CD4-positive, alpha-beta T cell (primary cell): ENCODE measurements around the gene CENPT. TPM values are rescaled to one million over a fixed set of nuclear protein-coding genes. Genes with fewer than 3 reads are reported as not detected.

ENCODE experiments used
- ATAC-seq: fragments of 200-7000 bp; cut with Tn5 transposase; one replicate; pipeline ENCODE4 v1.10.0; 2022; ENCODE audit warnings: mild to moderate bottlenecking; ENCODE audit not compliant: poor library complexity
- CTCF ChIA-PET: fragments of 350-600 bp; sonication (Branson Sonifier 250); formaldehyde crosslinking; loops from one replicate; lab custom pipeline; 2021; ENCODE audit warnings: antibody characterized with exemption, inconsistent platforms; lab: Charles Lee
- POLR2A ChIA-PET: fragments of 350-600 bp; sonication (Branson Sonifier 250); formaldehyde crosslinking; loops from one replicate; lab custom pipeline; 2021; ENCODE audit warnings: antibody characterized with exemption, inconsistent platforms; lab: Charles Lee
- DNase-seq, 14 experiments: peaks; one replicate each; pipeline ENCODE4 v3.0.0-alpha.2; 2013 to 2020; ENCODE audit warnings: mixed read lengths in 2 of 14
- H3K27ac ChIP-seq, 2 donors: one replicate each; pipeline versions ENCODE4 v1.5.1 to v1.7.0; 2013; ENCODE audit warnings: low read length in 2 of 2, low read depth in 1 of 2, mild to moderate bottlenecking in 1 of 2
- H3K27me3 ChIP-seq, 2 experiments: 1 replicate in 1 of 2; 2 replicates in 1 of 2; pipeline versions ENCODE4 v1.6.1 to v1.7.0; 2013; ENCODE audit warnings: low read length in 2 of 2, control low read depth in 1 of 2, mild to moderate bottlenecking in 1 of 2, moderate library complexity in 1 of 2; ENCODE audit not compliant: insufficient read depth in 2 of 2, control insufficient read depth in 1 of 2
- H3K36me3 ChIP-seq: one replicate; pipeline ENCODE4 v1.6.1; 2013; ENCODE audit warnings: low read length, control low read depth; ENCODE audit not compliant: insufficient read depth
- H3K4me1 ChIP-seq: one replicate; pipeline ENCODE4 v1.6.1; 2013; ENCODE audit warnings: low read length, control low read depth; ENCODE audit not compliant: insufficient read depth
- H3K4me3 ChIP-seq: one replicate; pipeline ENCODE4 v1.5.1; 2013; ENCODE audit warnings: mild to moderate bottlenecking, low read length, moderate library complexity
- H3K9me3 ChIP-seq, 2 experiments: 1 replicate in 1 of 2; 2 replicates in 1 of 2; pipeline versions ENCODE4 v1.6.1 to v1.7.0; 2013; ENCODE audit warnings: low read length in 2 of 2, mild to moderate bottlenecking in 2 of 2, control low read depth in 1 of 2, moderate library complexity in 1 of 2; ENCODE audit not compliant: control insufficient read depth in 1 of 2, insufficient read depth in 1 of 2
- H3K27ac Mint-ChIP-seq: one replicate; pipeline ENCODE4 v1.8.0; 2020; ENCODE audit warnings: mixed read lengths
- H3K27me3 Mint-ChIP-seq: one replicate; pipeline ENCODE4 v1.8.0; 2021; ENCODE audit warnings: mixed read lengths
- H3K36me3 Mint-ChIP-seq: one replicate; pipeline ENCODE4 v1.8.0; 2021; ENCODE audit warnings: low read depth, mixed read lengths
- H3K4me1 Mint-ChIP-seq: one replicate; pipeline ENCODE4 v1.8.0; 2021; ENCODE audit warnings: low read depth, mixed read lengths
- H3K4me3 Mint-ChIP-seq: one replicate; pipeline ENCODE4 v1.8.0; 2020; ENCODE audit warnings: mild to moderate bottlenecking, mixed read lengths
- H3K9me3 Mint-ChIP-seq: one replicate; pipeline ENCODE4 v1.8.0; 2020; ENCODE audit warnings: mixed read lengths
- intact Hi-C, 2 experiments: fragments of 100-400 bp; cut with DNase I in 1 of 2; cut with micrococcal nuclease in 1 of 2; formaldehyde crosslinking; loops; one replicate each; pipeline versions ENCODE4 v1.15.1 to v1.9.0; 2023 to 2025; cut with DNase I, micrococcal nuclease
- total RNA-seq, 174 experiments: library from RNA in 2 of 174; stranded (reverse) in 2 of 174; gene quantifications; one replicate each; pipeline ENCODE4 v1.2.3 and lab custom pipeline; 2021 to 2026
- TF ChIP-seq, protein P1 (sequence below): fragments of 200-600 bp; IDR thresholded peaks from one replicate; pipeline ENCODE4 v1.8.0; 2022; ENCODE audit warnings: antibody characterized with exemption, mild to moderate bottlenecking

Gene CENPT
- total RNA-seq, 2 experiments from 2014 or later = 77.5 to 84.1 TPM

DNA sequence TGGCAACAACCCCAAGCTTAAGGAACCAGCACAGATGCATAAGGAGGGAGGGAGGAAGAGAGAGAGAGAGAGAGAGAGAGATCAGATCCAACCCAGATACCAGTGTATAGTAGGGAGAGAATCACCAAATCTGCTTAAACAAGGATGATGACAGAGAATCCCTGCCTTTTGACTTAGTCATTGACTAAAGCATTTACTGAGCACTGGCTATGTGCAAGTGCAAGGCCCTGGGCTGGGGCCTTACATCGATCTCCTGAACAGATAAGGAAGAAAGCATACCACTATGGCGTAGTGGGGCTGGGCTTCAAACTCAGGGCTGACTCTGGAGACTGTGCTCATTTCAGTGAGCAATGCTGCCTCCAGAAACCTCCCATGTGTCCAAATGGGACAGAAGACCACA, 25.0 kb downstream of the CENPT start:
- Mint-ChIP-seq H3K36me3 (no peaks in the 10 kb centered on the region), H3K4me1 (no peaks in the 10 kb centered on the region), H3K9me3 (no peaks in the 10 kb centered on the region), H3K4me3 (no peak overlapping the region), H3K27ac (no peak overlapping the region), H3K27me3 (no peaks in the 10 kb centered on the region)
- Histone ChIP-seq H3K36me3 (peaks cover 6% of the 10 kb centered on the region), H3K9me3 (no peaks in the 10 kb centered on the region), H3K4me1 (no peaks in the 10 kb centered on the region), H3K27me3 (no peaks in the 10 kb centered on the region), H3K4me3 (no peak overlapping the region), H3K27ac (no peak overlapping the region)
- intact Hi-C loops = no loop called here
- TF ChIP-seq, protein P1, sequence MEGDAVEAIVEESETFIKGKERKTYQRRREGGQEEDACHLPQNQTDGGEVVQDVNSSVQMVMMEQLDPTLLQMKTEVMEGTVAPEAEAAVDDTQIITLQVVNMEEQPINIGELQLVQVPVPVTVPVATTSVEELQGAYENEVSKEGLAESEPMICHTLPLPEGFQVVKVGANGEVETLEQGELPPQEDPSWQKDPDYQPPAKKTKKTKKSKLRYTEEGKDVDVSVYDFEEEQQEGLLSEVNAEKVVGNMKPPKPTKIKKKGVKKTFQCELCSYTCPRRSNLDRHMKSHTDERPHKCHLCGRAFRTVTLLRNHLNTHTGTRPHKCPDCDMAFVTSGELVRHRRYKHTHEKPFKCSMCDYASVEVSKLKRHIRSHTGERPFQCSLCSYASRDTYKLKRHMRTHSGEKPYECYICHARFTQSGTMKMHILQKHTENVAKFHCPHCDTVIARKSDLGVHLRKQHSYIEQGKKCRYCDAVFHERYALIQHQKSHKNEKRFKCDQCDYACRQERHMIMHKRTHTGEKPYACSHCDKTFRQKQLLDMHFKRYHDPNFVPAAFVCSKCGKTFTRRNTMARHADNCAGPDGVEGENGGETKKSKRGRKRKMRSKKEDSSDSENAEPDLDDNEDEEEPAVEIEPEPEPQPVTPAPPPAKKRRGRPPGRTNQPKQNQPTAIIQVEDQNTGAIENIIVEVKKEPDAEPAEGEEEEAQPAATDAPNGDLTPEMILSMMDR = no peak
- POLR2A ChIA-PET = no interaction called here
- DNase-seq = no peak
- CTCF ChIA-PET = no interaction called here
- no peak for ATAC-seq

DNA sequence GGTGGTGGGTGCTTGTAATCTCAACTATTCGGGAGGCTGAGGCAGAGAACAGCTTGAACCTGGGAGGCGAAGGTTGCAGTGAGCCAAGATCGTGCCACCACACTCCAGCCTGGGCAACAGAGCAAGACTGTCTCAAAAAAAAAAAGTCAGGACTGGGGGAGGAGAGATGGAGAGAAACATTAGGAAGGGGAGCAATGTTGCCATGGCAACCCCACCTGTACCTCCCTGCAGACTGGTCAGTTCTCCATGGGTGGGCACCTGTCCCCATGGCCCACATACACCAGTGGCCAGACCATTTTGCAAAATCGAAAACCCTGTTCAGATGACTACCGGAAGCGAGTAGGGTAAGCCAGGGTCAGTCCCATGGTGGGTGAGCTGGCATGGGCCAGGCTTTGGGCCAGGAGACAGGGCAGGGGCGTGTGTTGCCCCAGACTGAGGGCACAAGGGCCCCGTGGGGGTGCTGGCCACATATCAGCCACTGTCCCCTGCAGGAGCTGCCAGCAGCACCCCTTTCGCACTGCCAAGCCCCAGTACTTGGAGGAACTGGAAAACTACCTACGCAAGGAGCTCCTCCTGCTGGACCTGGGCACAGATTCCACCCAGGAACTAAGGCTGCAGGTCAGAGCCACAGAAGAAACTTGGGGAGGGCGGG, 26.8 kb downstream of the CENPT start:
- intact Hi-C loops = no loop called here
- Histone ChIP-seq H3K9me3 (no peaks in the 10 kb centered on the region), H3K27me3 (no peaks in the 10 kb centered on the region), H3K36me3 (no peaks in the 10 kb centered on the region), H3K4me3 (no peak overlapping the region), H3K4me1 (peaks cover 7% of the 10 kb centered on the region), H3K27ac (no peak overlapping the region)
- CTCF ChIA-PET = interaction anchor here (1.5 kb wide), 1 partner anchor 108 kb away, joined by 3 read pairs; no protein-coding TSS in a partner anchor
- Mint-ChIP-seq H3K9me3 (no peaks in the 10 kb centered on the region), H3K4me1 (peaks cover 7% of the 10 kb centered on the region), H3K27ac (no peak overlapping the region), H3K36me3 (no peaks in the 10 kb centered on the region), H3K27me3 (no peaks in the 10 kb centered on the region), H3K4me3 (no peak overlapping the region)
- DNase-seq (no peak), ATAC-seq (no peak)
- POLR2A ChIA-PET = no interaction called here
- TF ChIP-seq, protein P1 = no peak

DNA sequence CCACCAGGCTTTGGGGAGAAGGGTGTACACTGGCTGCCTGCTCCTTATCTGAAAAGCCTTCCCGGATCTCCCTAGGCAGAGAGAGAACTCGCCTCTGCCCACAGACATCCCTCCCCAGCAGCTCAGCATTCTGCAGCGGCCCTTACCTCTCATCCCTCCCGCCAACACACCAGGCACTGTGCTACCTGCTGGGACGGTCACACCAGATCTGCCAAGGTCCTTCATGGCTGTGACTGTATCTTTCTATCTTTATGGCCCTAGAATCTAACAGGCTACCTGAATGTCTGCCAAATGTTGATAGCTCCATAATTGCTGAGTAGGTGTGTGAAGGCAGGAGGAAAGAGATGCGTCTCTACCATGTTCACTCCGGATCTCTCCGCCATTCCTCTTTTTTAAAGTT, 32.9 kb downstream of the CENPT start:
- H3K36me3 ChIP-seq = no peaks in the 10 kb centered on the region
- TF ChIP-seq, protein P1 = no peak
- H3K4me3 ChIP-seq = no peak overlapping the region
- DNase-seq (no peak), ATAC-seq (no peak)
- H3K27ac Mint-ChIP-seq = no peak overlapping the region
- no peaks in the 10 kb centered on the region for H3K27me3 Mint-ChIP-seq
- H3K4me1 Mint-ChIP-seq = peaks cover 7% of the 10 kb centered on the region
- intact Hi-C loops = loop anchor here in 1 of 2 experiments (2.0 kb wide), 1 partner anchor 114 kb away; no protein-coding TSS in a partner anchor
- no peaks in the 10 kb centered on the region for H3K9me3 ChIP-seq
- no peaks in the 10 kb centered on the region for H3K27me3 ChIP-seq
- no peak overlapping the region for H3K4me3 Mint-ChIP-seq
- H3K27ac ChIP-seq = no peak overlapping the region
- H3K9me3 Mint-ChIP-seq = no peaks in the 10 kb centered on the region
- ChIA-PET CTCF (interaction anchor here (1.3 kb wide), 1 partner anchor 128 kb away, joined by 6 read pairs; no protein-coding TSS in a partner anchor), POLR2A (no interaction called here)
- H3K36me3 Mint-ChIP-seq = no peaks in the 10 kb centered on the region
- peaks cover 7% of the 10 kb centered on the region for H3K4me1 ChIP-seq
